CD1c-positive myeloid dendritic cell (primary cell): Measurements from ENCODE around the gene FAM162A.

Experiments
- DNase-seq: peaks from one replicate; pipeline ENCODE4 v3.0.0-alpha.2; 2016; ENCODE audit errors: extremely low spot score

The FAM162A gene

DNA sequence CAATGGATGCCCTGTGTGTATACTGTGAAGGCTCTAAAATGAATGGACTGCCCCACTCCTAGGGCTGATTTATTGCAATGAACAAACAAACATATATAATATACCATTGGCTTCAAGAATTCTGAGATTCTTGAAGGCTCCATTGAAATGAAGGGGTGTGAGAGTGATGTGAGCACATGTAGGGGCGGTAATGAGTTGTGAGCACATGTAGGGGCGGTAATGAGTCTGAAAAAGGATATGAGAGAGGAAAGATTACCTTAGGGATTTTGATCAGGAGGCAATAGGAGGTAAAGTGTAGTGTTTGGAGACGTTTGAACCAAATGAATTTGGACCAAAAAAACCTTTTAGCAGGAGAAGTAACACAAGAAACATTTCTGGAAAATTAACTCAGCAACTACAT lies 3.7 kb downstream of the FAM162A start:
- no peak for DNase-seq

- no peak for DNase-seq
Measured at GRCh38 chr3:122389197-122389596, 5.2 kb downstream of the FAM162A start.

DNA sequence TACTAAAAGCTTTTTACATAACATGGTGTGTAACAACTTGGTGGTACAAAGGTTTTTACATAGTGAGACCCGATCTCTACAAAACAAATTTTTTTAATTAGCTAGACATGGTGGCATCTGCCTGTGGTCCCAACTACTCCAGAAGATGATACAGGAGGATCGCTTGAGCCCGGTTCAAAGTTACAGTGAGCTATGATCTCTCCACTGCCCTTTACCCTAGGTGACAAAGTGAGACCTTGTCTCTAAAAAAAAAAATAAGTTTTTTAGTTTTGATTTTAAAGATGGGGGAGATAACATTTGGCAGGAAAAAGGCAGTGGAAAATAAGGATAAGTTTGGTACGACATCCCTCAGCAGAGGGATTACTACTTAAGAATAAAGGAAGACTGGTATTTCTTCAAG lies 5.9 kb downstream of the FAM162A start:
- DNase-seq: no peak

GRCh38 chr3:122390665-122391064 lies 6.7 kb downstream of the FAM162A start:
- DNase-seq: no peak

GRCh38 chr3:122391681-122392446 lies 7.9 kb downstream of the FAM162A start:
- no peak for DNase-seq

DNA sequence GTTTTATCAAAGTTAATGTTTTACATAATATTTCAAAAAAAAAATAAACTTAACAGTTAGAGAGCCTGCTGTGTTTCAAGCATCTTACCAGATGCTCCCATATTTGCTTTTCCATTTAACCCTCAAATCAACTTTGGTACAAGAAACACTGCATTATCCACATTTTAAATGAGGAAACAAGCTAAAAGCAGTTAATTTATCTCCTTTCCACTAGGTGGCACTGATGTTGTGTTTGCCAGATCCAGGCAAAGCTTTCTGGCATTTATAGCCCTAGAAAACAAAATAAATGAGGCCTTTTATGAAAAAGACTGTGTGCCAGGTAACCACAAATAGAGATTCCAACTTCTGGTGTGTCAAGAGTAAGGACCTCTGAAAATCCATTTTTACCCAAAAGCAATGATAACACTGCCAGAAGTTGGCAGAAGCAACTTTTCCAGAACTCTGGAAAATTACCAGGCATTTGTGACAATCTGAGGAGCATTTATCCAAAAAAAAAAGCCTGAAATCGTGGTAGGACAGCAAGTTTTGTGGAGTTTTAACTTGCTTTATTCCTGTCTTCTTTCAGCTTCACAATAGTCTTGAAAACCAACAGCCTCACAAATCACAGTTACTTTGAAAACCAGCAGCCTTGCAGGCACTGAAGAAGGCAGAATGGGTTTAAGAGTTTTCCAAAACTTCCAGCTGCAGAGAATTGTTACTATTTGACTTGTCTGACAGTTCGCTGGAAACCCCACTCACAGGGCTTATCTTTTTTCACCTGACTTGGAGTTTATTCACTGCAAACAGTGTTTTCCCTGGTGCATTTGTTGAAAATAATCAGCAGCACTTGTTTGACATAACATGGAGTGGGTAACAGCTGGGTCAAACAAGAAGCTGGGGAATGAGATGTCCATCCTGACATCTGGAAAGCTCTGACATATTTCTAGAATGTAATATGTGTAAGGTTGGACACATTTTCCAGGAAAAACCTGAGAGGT lies 9.2 kb downstream of the FAM162A start:
- DNase-seq: peak; percentile 61

- no peak for DNase-seq
Measured at GRCh38 chr3:122394173-122394572, 10.2 kb downstream of the FAM162A start.

DNA sequence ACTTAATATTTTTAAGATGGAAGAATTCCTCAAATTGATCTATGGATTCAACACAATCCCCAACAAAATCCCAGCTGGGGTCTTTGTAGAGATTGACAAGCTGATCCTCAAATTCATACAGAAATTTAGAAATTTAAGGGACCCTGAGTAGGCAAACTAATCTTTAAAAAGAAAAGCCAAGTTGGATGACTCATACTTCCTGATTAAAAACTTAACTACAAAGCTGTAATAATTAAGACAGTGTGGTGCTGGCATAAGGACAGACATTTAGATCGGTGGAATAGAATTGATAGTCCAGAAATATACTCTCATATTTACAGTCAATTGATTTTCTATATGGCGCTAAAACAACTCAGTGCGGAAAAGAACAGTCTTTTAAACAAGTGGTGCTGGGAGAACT lies 11.6 kb downstream of the FAM162A start:
- no peak for DNase-seq

DNA sequence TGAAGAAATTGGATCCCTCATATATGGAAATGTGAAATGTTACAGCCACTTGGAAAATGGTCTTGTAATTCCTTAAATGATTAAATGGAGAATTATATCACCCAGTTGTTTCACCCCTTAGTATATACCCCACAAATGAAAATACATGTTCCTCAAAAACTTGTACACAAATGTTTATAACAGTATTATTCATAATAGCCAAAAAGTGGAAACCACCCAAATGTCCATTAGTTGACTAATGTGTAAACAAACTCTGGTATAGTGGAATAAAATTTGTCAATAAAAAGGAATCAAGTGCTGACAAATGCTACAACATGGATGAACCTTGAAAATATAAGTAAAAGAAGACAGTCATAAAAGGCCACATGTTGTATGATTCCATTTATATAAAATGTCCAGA lies 12.5 kb downstream of the FAM162A start:
- DNase-seq: no peak

DNA sequence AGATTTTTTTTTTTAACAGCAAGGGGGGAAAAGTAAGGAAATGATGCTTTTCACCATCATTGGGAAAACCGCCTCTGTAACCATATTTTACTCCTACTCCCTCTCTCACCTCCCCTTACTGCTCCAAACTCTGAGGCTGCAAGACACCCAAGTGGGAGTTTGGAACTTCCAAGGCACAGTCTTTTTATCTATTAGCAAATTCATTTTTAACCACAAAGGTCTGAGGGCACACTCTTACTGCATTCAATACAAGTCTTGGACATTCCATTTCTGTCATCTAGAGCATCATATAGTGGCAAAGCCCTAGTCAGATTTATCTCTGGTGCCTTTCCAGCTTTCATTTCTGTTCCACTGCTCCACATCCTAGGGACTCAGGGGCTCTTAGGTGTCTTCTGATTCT lies 13.2 kb downstream of the FAM162A start:
- DNase-seq: no peak

DNA sequence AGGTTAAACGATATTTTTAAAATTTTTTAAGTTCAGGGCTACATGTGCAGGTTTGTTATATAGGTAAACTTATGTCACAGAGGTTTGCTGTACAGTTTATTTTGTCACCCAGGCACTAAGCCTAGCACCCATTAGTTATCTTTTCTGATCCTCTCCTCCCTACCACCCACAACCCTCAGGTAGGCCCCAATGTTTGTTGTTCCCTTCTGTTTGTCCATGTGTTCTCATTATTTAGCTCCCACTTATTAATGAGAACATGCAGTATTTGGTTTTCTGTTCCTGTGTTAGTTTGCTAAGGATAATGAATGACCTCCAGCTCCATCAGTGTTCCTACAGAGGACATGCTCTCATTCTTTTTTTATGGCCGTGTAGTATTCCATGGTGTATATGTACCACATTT lies 14.9 kb downstream of the FAM162A start:
- no peak for DNase-seq

- DNase-seq: no peak
Measured at GRCh38 chr3:122403489-122403888, 19.5 kb downstream of the FAM162A start.

- no peak for DNase-seq
Measured at GRCh38 chr3:122405015-122405414, 21.0 kb downstream of the FAM162A start.

DNA sequence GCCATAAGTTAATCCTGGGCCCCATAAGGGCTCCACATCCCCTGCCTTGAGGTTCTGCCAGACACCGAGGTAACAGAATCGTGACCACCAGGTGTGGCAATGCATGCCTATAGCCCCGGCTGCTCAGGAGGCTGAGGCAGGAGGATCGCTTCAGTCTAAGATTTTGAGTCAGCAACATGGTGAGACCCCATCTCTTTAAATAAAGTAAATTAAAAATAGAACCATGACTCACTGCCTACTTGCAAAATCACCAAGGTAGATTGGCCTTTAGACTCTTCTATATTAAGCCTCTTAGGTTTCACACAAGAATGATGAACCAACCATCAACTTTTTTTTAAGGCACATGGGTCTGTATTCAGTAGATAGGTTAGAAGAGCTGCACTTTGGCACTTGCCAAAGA lies 22.2 kb downstream of the FAM162A start:
- DNase-seq: no peak

DNA sequence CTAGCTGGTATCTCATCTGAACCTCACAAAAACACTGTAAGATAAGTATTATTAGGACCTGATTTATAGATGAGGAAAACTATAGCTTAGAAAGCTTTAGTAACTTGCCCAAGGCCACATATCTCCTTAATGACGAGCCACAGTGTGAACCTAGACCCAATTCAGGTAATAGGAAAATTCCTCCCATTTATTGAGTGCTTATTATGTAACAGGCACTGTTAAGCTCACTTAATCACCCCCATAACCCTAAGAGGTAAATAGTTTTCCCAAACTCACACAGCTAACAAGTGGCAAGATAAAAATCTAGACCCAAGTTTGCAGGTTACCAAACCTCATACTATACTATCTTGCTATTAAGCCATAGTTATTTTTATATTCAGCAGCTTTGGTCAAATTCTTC lies 24.0 kb downstream of the FAM162A start:
- no peak for DNase-seq

DNA sequence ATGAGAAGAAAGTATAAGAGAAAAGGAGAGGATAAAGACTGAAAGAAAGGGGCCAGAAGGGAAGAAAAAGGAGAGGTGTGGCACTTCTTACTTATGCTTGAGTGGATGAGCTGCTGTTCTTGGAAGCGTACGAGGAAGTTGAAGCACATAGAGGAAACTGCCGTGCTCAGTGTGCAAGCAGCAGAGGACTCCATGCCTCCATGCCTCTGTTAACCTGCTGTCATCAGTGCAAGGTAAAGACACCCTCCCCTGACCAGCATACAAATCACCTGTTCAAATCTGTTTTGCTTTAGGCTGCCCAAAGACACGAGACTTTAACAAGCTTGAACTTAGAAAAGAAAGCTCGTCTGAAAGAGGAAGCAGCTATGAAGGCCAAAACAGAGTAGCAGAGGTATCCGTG lies 25.5 kb downstream of the FAM162A start:
- DNase-seq: peak; percentile 33

DNA sequence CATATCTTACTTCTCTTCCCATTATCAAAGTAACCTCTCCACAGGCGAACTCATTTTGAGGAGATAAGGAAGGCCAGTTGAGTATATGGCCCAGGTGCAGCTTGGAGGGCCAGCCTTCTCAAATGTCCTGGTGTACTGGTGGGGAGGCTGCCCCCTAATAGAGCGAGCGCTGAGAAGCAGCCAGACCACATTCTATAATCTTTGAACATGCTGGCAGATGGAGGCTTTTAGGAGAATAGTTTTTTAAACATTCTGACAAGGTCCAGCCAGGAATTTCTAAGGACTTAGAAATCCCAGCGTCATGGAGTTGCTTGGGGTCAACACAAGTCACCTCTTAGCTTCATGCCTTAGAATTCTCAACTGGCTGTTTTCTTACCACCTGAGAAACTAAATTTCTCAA lies 26.1 kb downstream of the FAM162A start:
- no peak for DNase-seq

GRCh38 chr3:122410639-122411038 lies 26.7 kb downstream of the FAM162A start:
- DNase-seq: no peak

GRCh38 chr3:122414391-122414790 lies 30.4 kb downstream of the FAM162A start:
- no peak for DNase-seq

DNA sequence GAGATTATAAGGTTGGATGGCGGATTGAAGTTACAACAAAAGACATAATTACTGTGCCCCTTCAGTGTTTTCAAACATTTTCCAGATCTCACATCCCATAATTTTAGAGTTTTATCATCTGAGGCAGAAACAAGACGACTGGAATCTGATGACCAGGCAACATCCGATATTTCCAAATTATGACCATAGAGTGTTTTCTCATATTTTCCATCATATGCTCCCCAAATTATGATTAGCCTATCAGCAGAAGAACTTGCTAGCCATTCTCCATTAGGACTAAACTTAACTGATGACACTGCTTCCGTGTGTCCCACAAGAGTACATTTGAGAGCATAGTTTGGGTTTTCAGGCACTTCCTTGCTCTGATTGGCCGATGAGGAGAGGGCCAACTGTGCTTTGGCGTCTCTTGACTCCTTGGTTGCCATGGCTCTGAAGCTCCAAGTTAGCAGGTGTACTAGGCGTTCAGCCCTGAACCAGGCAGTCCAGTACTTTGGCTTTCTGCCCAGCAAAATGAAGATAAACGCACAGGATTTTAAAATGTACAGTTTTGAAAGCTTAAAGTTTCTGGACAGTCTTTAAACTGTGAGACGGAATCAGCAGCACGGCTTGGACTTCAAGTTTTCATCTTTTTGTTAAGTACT lies 31.2 kb downstream of the FAM162A start:
- peak; percentile 42 for DNase-seq

- peak; percentile 99 for DNase-seq
Measured at GRCh38 chr3:122415762-122416654, 32.0 kb downstream of the FAM162A start, which contains the start of gene WDR5B. WDR5B (minus strand) TSS chr3:122416062; CDS start chr3:122415528, 534 bp downstream.
